GM03348 (cell line): ENCODE measurements around the gene CNTFR.
"Not testable (repeated sequence)": the region's sequence is repeated elsewhere in the genome, so short reads cannot be mapped to it uniquely, and the experiment has no call there.

Experiments used
- DNase-seq: peaks from one replicate; pipeline ENCODE4 v3.0.0; 2012; ENCODE audit warnings: low spot score

Gene CNTFR

GRCh38 chr9:34589636-34590380 lies at the start of gene CNTFR:
Gene CNTFR, minus strand, starts transcription at chr9:34589724. Its CDS starts 20,743 bp downstream, at chr9:34568981.
- DNase-seq, result peak; percentile 41

GRCh38 chr9:34639322-34639721 lies 49.8 kb upstream of the CNTFR start:
- DNase-seq, result not testable (repeated sequence)

- no peak for DNase-seq
Observed at GRCh38 chr9:34638138-34638445, 48.6 kb upstream of the CNTFR start.

- peak; percentile 97 for DNase-seq
Observed at GRCh38 chr9:34637356-34638137, 48.0 kb upstream of the CNTFR start, which contains the start of gene SIGMAR1. Gene SIGMAR1, minus strand, starts transcription at chr9:34637787. Its CDS starts 90 bp downstream, at chr9:34637697.

- no peak for DNase-seq
Observed at GRCh38 chr9:34636791-34637355, 47.3 kb upstream of the CNTFR start.

- DNase-seq, result no peak
Observed at GRCh38 chr9:34635556-34635955, 46.0 kb upstream of the CNTFR start.

- DNase-seq, result no peak
Observed at GRCh38 chr9:34634551-34635248, 45.2 kb upstream of the CNTFR start.

GRCh38 chr9:34633851-34634550 lies 44.5 kb upstream of the CNTFR start:
- peak; percentile 80 for DNase-seq

- DNase-seq, result no peak
Observed at GRCh38 chr9:34633166-34633565, 43.6 kb upstream of the CNTFR start.

GRCh38 chr9:34630402-34631154 lies 41.1 kb upstream of the CNTFR start:
- DNase-seq, result no peak

GRCh38 chr9:34629491-34629808 lies 39.9 kb upstream of the CNTFR start:
- DNase-seq, result no peak

- DNase-seq, result peak; percentile 70
Observed at GRCh38 chr9:34628656-34629490, 39.3 kb upstream of the CNTFR start, which contains the start of gene ARID3C. Gene ARID3C, minus strand, starts transcription at chr9:34629066. Its CDS starts 1,052 bp downstream, at chr9:34628014.

- no peak for DNase-seq
Observed at GRCh38 chr9:34627716-34628655, 38.5 kb upstream of the CNTFR start.

GRCh38 chr9:34625186-34625486 lies 35.6 kb upstream of the CNTFR start:
- DNase-seq, result no peak

- DNase-seq, result no peak
Observed at GRCh38 chr9:34624475-34625185, 35.1 kb upstream of the CNTFR start.

GRCh38 chr9:34623374-34624235 lies 34.1 kb upstream of the CNTFR start:
- no peak for DNase-seq
